GM12878 (cell line): ENCODE measurements around the gene EP300. TPM values are rescaled to one million over a fixed set of nuclear protein-coding genes. Genes with fewer than 3 reads are reported as not detected.

Experiments used
- ATF3 ChIP-seq: IDR thresholded peaks from 2 replicates; pipeline ENCODE4 v1.6.1; 2011; ENCODE audit warnings: low read depth, mild to moderate bottlenecking, low read length, moderate library complexity, borderline replicate concordance; ENCODE audit errors: extremely low read depth
- BACH1 ChIP-seq: fragments of 450-650 bp; IDR thresholded peaks from 2 replicates; pipeline ENCODE4 v1.6.1; 2017; ENCODE audit warnings: mild to moderate bottlenecking, borderline replicate concordance
- BCL3 ChIP-seq: IDR thresholded peaks from 2 replicates; pipeline ENCODE4 v1.6.1; 2011; ENCODE audit warnings: borderline replicate concordance, low read depth, mild to moderate bottlenecking, moderate library complexity, low read length; ENCODE audit not compliant: insufficient read depth, poor library complexity, severe bottlenecking
- BHLHE40 ChIP-seq, 2 experiments: fragments of 450-650 bp in 1 of 2; IDR thresholded peaks; 2 replicates each; pipeline ENCODE4 v1.6.1; 2011 to 2017; ENCODE audit warnings: low read depth in 2 of 2, borderline replicate concordance in 1 of 2, improper control_type of control experiment in 1 of 2, low read length in 1 of 2, mild to moderate bottlenecking in 1 of 2
- BRCA1 ChIP-seq: IDR thresholded peaks from 2 replicates; pipeline ENCODE4 v1.6.1; 2011; ENCODE audit warnings: low read depth, low read length, improper control_type of control experiment
- CREB1 ChIP-seq: IDR thresholded peaks from 2 replicates; pipeline ENCODE4 v1.6.1; 2012; ENCODE audit warnings: low read depth, mild to moderate bottlenecking, inconsistent platforms
- CREM ChIP-seq: IDR thresholded peaks from 2 replicates; pipeline ENCODE4 v1.6.1; 2014; ENCODE audit warnings: antibody characterized with exemption, low read depth
- E2F4 ChIP-seq: IDR thresholded peaks from 2 replicates; pipeline ENCODE4 v1.6.1; 2012; ENCODE audit warnings: low read depth, low read length, improper control_type of control experiment
- ETV6 ChIP-seq, 2 experiments: fragments of 450-650 bp in 1 of 2; IDR thresholded peaks in 1 of 2; conservative IDR thresholded peaks in 1 of 2; 2 replicates each; pipeline ENCODE4 v1.6.1; 2014; ENCODE audit warnings: antibody characterized with exemption in 1 of 2, borderline replicate concordance in 1 of 2, low read depth in 1 of 2, mild to moderate bottlenecking in 1 of 2, moderate library complexity in 1 of 2
- GABPA ChIP-seq: IDR thresholded peaks from 2 replicates; pipeline ENCODE4 v1.6.1; 2014; ENCODE audit warnings: antibody characterized with exemption, low read depth, mild to moderate bottlenecking, inconsistent platforms
- IKZF2 ChIP-seq, 2 experiments: fragments of 450-650 bp; IDR thresholded peaks; 2 replicates each; pipeline ENCODE4 v1.6.1; 2017; ENCODE audit warnings: mild to moderate bottlenecking in 2 of 2, moderate library complexity in 2 of 2
- JUNB ChIP-seq: IDR thresholded peaks from 2 replicates; pipeline ENCODE4 v1.6.1; 2016; ENCODE audit warnings: antibody characterized with exemption, mild to moderate bottlenecking
- KDM1A ChIP-seq: fragments of 200-600 bp; sonication (generic); IDR thresholded peaks from 2 replicates; pipeline ENCODE4 v1.6.1; 2016; ENCODE audit warnings: borderline replicate concordance
- LARP7 ChIP-seq: fragments of 450-650 bp; IDR thresholded peaks from 2 replicates; pipeline ENCODE4 v1.6.1; 2017; ENCODE audit warnings: mild to moderate bottlenecking
- NFXL1 ChIP-seq: fragments of 450-650 bp; IDR thresholded peaks from 2 replicates; pipeline ENCODE4 v1.6.1; 2017; ENCODE audit warnings: antibody characterized with exemption, mild to moderate bottlenecking, borderline replicate concordance
- NR2C2 ChIP-seq: IDR thresholded peaks from 2 replicates; pipeline ENCODE4 v1.6.1; 2011; ENCODE audit warnings: borderline replicate concordance, low read depth; ENCODE audit not compliant: control insufficient read depth, insufficient read length
- PML ChIP-seq: IDR thresholded peaks from 2 replicates; pipeline ENCODE4 v1.6.1; 2012; ENCODE audit warnings: low read length, inconsistent platforms
- POLR2A ChIP-seq: IDR thresholded peaks from 2 replicates; pipeline ENCODE4 v1.6.1; 2011; ENCODE audit warnings: low read depth, mild to moderate bottlenecking, low read length
- POLR2AphosphoS2 ChIP-seq: IDR thresholded peaks from 2 replicates; pipeline ENCODE4 v1.6.1; 2011; ENCODE audit warnings: low read depth, mild to moderate bottlenecking, low read length, improper control_type of control experiment, moderate library complexity
- RAD51 ChIP-seq: fragments of 450-650 bp; IDR thresholded peaks from 2 replicates; pipeline ENCODE4 v1.6.1; 2016; ENCODE audit warnings: moderate library complexity, mild to moderate bottlenecking, inconsistent platforms
- RUNX3 ChIP-seq: IDR thresholded peaks from 2 replicates; pipeline ENCODE4 v1.6.1; 2012; ENCODE audit warnings: low read length, inconsistent platforms
- SUPT20H ChIP-seq: IDR thresholded peaks from 2 replicates; pipeline ENCODE4 v1.6.1; 2011; ENCODE audit warnings: low read depth, mild to moderate bottlenecking, low read length, moderate library complexity, borderline replicate concordance; ENCODE audit not compliant: control insufficient read depth
- USF2 ChIP-seq: IDR thresholded peaks from 2 replicates; pipeline ENCODE4 v1.6.1; 2011; ENCODE audit warnings: low read depth, low read length, improper control_type of control experiment, borderline replicate concordance
- WRNIP1 ChIP-seq: IDR thresholded peaks from 2 replicates; pipeline ENCODE4 v1.6.1; 2011; ENCODE audit warnings: low read depth, low read length, improper control_type of control experiment, borderline replicate concordance
- ZNF24 ChIP-seq: fragments of 450-650 bp; IDR thresholded peaks from 2 replicates; pipeline ENCODE4 v1.6.1; 2017; ENCODE audit warnings: antibody characterized with exemption, mild to moderate bottlenecking
- ZZZ3 ChIP-seq: IDR thresholded peaks from 2 replicates; pipeline ENCODE4 v1.6.1; 2011; ENCODE audit warnings: low read depth; ENCODE audit not compliant: control insufficient read depth, insufficient read length
- polyA plus RNA-seq, 11 experiments: library from polyadenylated mRNA; depleted of rRNA in 4 of 11; unstranded in 6 of 11; stranded (reverse) in 5 of 11; fragments of >200 nt; fragmentation: Nextera tagmentation in 4 of 11; fragmentation: Illumina TruSeq in 1 of 11; extraction: Ambion mirVana in 4 of 11; extraction: Trizol in 1 of 11; gene quantifications; 1 replicate in 1 of 11; 2 replicates in 10 of 11; pipeline versions ENCODE4 v1.2.1 to v1.2.3, GENCODE V29; 2011 to 2016; ENCODE audit warnings: inconsistent platforms in 2 of 11, missing spikeins in 2 of 11, low read depth in 1 of 11
- total RNA-seq, 4 experiments: library from RNA; depleted of rRNA in 3 of 4; stranded (reverse); fragments of >200 nt in 3 of 4; fragmentation: Illumina TruSeq in 1 of 4; extraction: Trizol in 1 of 4; gene quantifications; 2 replicates each; pipeline versions ENCODE4 v1.2.1 to v1.2.3, GENCODE V29; 2013 to 2021

Gene EP300
- total and polyA plus RNA-seq, 10 of the 15 experiments (the other 5 are each of a cell fraction or from before 2014, with no cell fraction given) = 5.5 to 48.5 (median 23.6) TPM

GRCh38 chr22:41117127-41117965, 25.0 kb downstream of the EP300 start (continued):
- no peak for TF ChIP-seq BHLHE40 (IDR thresholded peaks at IDR 0.05; ENCODE audit: borderline replicate concordance in 1 of 2, low read depth in 2 of 2, low read length in 1 of 2)
- TF ChIP-seq GABPA = no peak
- no peak for TF ChIP-seq WRNIP1
- TF ChIP-seq JUNB = peak; percentile 61; the same call in 1 of the 2 replicates
- TF ChIP-seq BCL3 = peak; percentile 50
- no peak for TF ChIP-seq POLR2AphosphoS2
- peak; percentile 86 for TF ChIP-seq RUNX3
- TF ChIP-seq CREB1 = no peak
- no peak for TF ChIP-seq BACH1
- TF ChIP-seq E2F4 = no peak
- TF ChIP-seq LARP7 = no peak
- TF ChIP-seq SUPT20H = no peak
- TF ChIP-seq NR2C2 = peak; percentile 22
- TF ChIP-seq ETV6 (conservative IDR thresholded peaks at IDR 0.05 in 1 of 2, IDR thresholded peaks at IDR 0.05 in 1 of 2; ENCODE audit: borderline replicate concordance in 1 of 2, low read depth in 1 of 2) = no peak
- TF ChIP-seq IKZF2 (IDR thresholded peaks at IDR 0.05) = 0 out of 4 replicates have a peak, but pooled peaks of 1 of the 2 experiments have one; percentile 17
- TF ChIP-seq RAD51 = no peak
- TF ChIP-seq NFXL1 = no peak
- TF ChIP-seq ZNF24 = no peak
- TF ChIP-seq KDM1A = no peak
- TF ChIP-seq ZZZ3 = no peak
- TF ChIP-seq BRCA1 = no peak
- TF ChIP-seq PML = peak; percentile 40; the same call in 1 of the 2 replicates
- TF ChIP-seq USF2 = no peak
- TF ChIP-seq CREM = no peak
- TF ChIP-seq POLR2A = peak; percentile 47
- TF ChIP-seq ATF3 = no peak
